Measurements from ENCODE around the gene CPA5. TPM values are rescaled to one million over a fixed set of nuclear protein-coding genes. Genes with fewer than 3 reads are reported as not detected.

CPA5 gene
- total RNA-seq, 6 donors from 2014 or later, result not detected

DNA sequence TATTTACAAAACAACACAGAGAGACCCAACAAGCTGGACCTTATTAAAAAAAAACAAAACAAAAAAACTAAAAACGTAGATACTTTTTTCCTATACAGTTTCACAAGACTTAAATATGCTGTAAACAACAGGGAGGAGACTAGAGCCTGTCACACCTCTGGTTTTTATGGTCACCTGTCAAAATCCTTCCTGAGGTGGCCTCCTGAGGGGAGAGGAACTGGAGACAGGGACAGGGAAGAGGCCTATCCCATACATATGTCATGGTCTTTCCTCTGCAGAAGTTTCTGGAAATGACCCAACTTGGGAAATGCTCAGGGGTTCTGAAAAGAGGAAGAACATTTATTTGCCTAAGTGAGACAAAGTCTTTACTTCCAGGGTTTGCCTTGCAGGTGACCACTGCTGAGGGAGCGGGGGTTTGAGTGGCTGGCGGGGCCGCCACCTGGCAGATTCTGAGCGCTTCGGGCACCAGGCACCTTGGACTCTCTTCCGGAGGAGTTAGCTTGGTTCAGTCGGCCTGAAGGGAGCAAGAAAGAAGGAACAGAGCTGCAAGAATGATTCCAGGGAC lies 54.0 kb downstream of the CPA5 start:
- Histone ChIP-seq H3K36me3 (peaks cover 0 to 6% (median 2%) of the 10 kb centered on the region in 4 donors), H3K9me3 (no peaks in the 10 kb centered on the region), H3K27ac (no peak overlapping the region), H3K4me3 (no peak overlapping the region), H3K4me1 (peaks cover 0 to 13% (median 0%) of the 10 kb centered on the region in 4 donors), H3K27me3 (no peaks in the 10 kb centered on the region)
- DNase-seq, result peak in 1 of 2 donors; percentile 65
- TF ChIP-seq POLR2AphosphoS5 (IDR thresholded peaks at IDR 0.05), result no peak
- TF ChIP-seq EP300 (IDR thresholded peaks at IDR 0.05), result no peak
- TF ChIP-seq POLR2A (IDR thresholded peaks at IDR 0.05), result no peak
- TF ChIP-seq, protein P1, sequence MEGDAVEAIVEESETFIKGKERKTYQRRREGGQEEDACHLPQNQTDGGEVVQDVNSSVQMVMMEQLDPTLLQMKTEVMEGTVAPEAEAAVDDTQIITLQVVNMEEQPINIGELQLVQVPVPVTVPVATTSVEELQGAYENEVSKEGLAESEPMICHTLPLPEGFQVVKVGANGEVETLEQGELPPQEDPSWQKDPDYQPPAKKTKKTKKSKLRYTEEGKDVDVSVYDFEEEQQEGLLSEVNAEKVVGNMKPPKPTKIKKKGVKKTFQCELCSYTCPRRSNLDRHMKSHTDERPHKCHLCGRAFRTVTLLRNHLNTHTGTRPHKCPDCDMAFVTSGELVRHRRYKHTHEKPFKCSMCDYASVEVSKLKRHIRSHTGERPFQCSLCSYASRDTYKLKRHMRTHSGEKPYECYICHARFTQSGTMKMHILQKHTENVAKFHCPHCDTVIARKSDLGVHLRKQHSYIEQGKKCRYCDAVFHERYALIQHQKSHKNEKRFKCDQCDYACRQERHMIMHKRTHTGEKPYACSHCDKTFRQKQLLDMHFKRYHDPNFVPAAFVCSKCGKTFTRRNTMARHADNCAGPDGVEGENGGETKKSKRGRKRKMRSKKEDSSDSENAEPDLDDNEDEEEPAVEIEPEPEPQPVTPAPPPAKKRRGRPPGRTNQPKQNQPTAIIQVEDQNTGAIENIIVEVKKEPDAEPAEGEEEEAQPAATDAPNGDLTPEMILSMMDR (IDR thresholded peaks at IDR 0.05), result no peak
- 75 to 80% methylated on average over 6 to 8 of the region's 8 CpGs for WGBS, 2 donors
- no peak for ATAC-seq (ENCODE audit: low FRiP score in 2 of 2)

DNA sequence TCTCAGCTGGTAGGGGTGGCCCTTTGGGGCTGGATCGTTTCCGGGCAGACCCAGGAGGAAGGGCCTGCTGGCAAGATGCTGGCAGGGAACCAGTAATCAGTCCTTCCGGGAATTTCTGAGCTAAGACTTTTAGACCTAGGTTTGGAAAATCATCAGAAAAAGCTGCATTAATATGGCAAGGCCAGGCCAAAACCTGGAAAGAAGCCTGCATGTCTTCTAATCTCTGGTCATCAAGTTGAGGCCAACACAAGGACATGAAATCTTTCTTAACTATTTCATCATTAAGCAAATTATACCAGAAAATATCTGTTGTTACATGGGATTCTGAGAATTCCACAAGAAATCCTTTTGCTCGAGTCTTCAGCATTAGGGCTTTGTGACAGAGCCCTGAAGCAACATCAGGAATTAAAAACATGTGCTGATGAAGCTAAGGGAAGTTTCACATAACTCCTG lies 55.5 kb downstream of the CPA5 start:
- Histone ChIP-seq H3K27ac (peak overlapping the region in 1 of 4 donors; percentile 18), H3K4me3 (no peak overlapping the region), H3K4me1 (peaks cover 0 to 13% (median 0%) of the 10 kb centered on the region in 4 donors), H3K9me3 (no peaks in the 10 kb centered on the region), H3K27me3 (no peaks in the 10 kb centered on the region), H3K36me3 (peaks cover 0 to 6% (median 2%) of the 10 kb centered on the region in 4 donors)
- no peak for DNase-seq
- 73 to 83% methylated on average over 4 of the region's 4 CpGs for WGBS, 2 donors
- no peak for TF ChIP-seq POLR2A (IDR thresholded peaks at IDR 0.05)
- TF ChIP-seq, protein P1 (IDR thresholded peaks at IDR 0.05), result no peak
- no peak for TF ChIP-seq EP300 (IDR thresholded peaks at IDR 0.05)
- TF ChIP-seq POLR2AphosphoS5 (IDR thresholded peaks at IDR 0.05), result no peak
- ATAC-seq (ENCODE audit: low FRiP score in 2 of 2), result no peak

DNA sequence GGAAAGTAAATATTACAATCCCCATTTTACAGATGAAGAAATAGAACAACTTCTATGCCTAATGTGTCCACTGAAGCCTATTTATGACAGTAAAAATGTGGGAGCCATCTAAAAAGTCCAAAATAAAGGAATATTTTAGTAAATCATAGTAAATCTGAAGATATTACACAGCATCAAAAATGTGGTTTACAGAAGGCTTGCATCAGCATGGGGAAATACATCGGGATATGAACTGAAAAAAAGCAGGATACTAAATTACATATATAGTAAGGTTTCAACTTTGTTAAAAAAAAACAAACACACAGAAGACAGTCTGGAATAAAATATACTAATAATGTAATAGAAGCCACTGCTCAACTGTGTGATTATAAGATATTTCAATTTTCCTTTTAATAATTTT lies 56.5 kb downstream of the CPA5 start:
- Histone ChIP-seq H3K4me3 (no peak overlapping the region), H3K9me3 (no peaks in the 10 kb centered on the region), H3K4me1 (peaks cover 0 to 13% (median 0%) of the 10 kb centered on the region in 4 donors), H3K27me3 (no peaks in the 10 kb centered on the region), H3K27ac (peak overlapping the region in 1 of 4 donors; percentile 18), H3K36me3 (peaks cover 0 to 6% (median 2%) of the 10 kb centered on the region in 4 donors)
- DNase-seq, result no peak
- no peak for TF ChIP-seq EP300 (IDR thresholded peaks at IDR 0.05)
- no peak for TF ChIP-seq POLR2AphosphoS5 (IDR thresholded peaks at IDR 0.05)
- TF ChIP-seq POLR2A (IDR thresholded peaks at IDR 0.05), result no peak
- TF ChIP-seq, protein P1 (IDR thresholded peaks at IDR 0.05), result no peak
- 88% methylated on average over 1 of the region's 1 CpG for WGBS, 2 donors
- no peak for ATAC-seq (ENCODE audit: low FRiP score in 2 of 2)

DNA sequence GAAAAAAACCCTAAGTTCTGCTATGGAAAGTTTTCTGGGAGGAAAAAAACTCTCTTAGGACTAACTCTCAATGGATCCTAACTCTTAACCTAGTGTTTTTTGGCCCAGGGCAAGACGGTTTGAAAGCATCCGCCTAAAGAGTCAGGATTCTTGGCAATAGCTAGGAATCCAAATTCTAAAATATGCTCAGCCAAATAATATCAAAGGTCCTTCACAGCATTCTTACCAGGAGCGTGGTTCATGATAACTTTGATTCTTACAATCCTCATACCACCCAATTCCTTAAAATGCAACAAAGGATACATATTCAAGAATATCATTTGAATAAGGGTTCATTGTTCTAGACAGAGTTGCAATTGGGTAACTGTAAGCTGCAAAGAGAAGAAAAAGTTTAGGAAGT lies 57.0 kb downstream of the CPA5 start:
- Histone ChIP-seq H3K27me3 (no peaks in the 10 kb centered on the region), H3K4me3 (no peak overlapping the region), H3K9me3 (no peaks in the 10 kb centered on the region), H3K27ac (no peak overlapping the region), H3K36me3 (peaks cover 0 to 6% (median 2%) of the 10 kb centered on the region in 4 donors), H3K4me1 (peaks cover 0 to 13% (median 0%) of the 10 kb centered on the region in 4 donors)
- no peak for DNase-seq
- TF ChIP-seq EP300 (IDR thresholded peaks at IDR 0.05) (no peak), POLR2AphosphoS5 (IDR thresholded peaks at IDR 0.05) (no peak), POLR2A (IDR thresholded peaks at IDR 0.05) (no peak)
- TF ChIP-seq, protein P1 (IDR thresholded peaks at IDR 0.05), result no peak
- WGBS, 2 donors, result 82 to 83% methylated on average over 3 of the region's 3 CpGs
- no peak for ATAC-seq (ENCODE audit: low FRiP score in 2 of 2)

DNA sequence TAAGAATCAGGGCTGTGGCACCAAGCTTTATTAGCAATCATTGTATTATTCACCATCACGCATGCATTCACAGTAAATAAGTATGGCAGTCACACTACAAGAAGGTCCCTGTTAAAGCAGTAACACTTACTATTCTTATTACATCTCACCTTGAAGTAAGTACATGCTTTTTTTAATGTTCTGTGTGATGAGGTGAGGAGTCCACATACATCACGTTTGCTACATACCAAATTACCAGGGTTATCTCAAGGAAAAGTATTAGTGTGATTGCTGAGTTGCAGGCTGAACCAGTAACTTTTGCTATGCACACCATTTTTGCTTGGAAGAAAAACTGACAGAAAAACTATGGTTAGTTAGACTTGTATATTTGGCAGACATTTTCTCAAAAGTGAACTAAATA lies 60.4 kb downstream of the CPA5 start:
- DNase-seq (no peak), ATAC-seq (ENCODE audit: low FRiP score in 2 of 2) (no peak)
- Histone ChIP-seq H3K27ac (no peak overlapping the region), H3K27me3 (no peaks in the 10 kb centered on the region), H3K4me1 (peaks cover 0 to 10% (median 2%) of the 10 kb centered on the region in 4 donors), H3K9me3 (no peaks in the 10 kb centered on the region), H3K4me3 (no peak overlapping the region), H3K36me3 (peaks cover 0 to 6% (median 2%) of the 10 kb centered on the region in 4 donors)
- TF ChIP-seq EP300 (IDR thresholded peaks at IDR 0.05), result no peak
- no peak for TF ChIP-seq POLR2AphosphoS5 (IDR thresholded peaks at IDR 0.05)
- TF ChIP-seq POLR2A (IDR thresholded peaks at IDR 0.05), result no peak
- TF ChIP-seq, protein P1 (IDR thresholded peaks at IDR 0.05), result no peak
- 84 to 90% methylated on average over 2 of the region's 2 CpGs for WGBS, 2 donors

Measured in upper lobe of left lung (tissue), 6 donors.